Fibroblast of lung (primary cell): ENCODE data around the gene AKAP6. TPM values are rescaled to one million over a fixed set of nuclear protein-coding genes. Genes with fewer than 3 reads are reported as not detected.
A peak's percentile ranks its signal among the peaks of the same experiment; 100 is the strongest.

ENCODE experiments used
- DNase-seq, 2 donors: peaks; one replicate each; pipeline versions ENCODE4 v3.0.0 to v3.0.0-alpha.2; 2010; ENCODE audit warnings: low read depth in 2 of 2
- H2AFZ ChIP-seq: 2 replicates; pipeline ENCODE4 v1.5.1; 2012; ENCODE audit warnings: low read length, control low read depth, inconsistent platforms
- H3K27ac ChIP-seq: 2 replicates; pipeline ENCODE4 v1.5.1; 2011; ENCODE audit warnings: low read length, control low read depth; ENCODE audit not compliant: insufficient read depth
- H3K27me3 ChIP-seq: 2 replicates; pipeline ENCODE4 v1.5.1; 2011; ENCODE audit warnings: mild to moderate bottlenecking, low read length; ENCODE audit not compliant: control insufficient read depth, insufficient read depth
- H3K36me3 ChIP-seq: 2 replicates; pipeline ENCODE4 v1.5.1; 2011; ENCODE audit warnings: low read length; ENCODE audit not compliant: control insufficient read depth, insufficient read depth
- H3K4me1 ChIP-seq: 2 replicates; pipeline ENCODE4 v1.5.1; 2011; ENCODE audit warnings: low read length; ENCODE audit not compliant: control insufficient read depth, insufficient read depth; ENCODE audit errors: extremely low read depth
- H3K4me2 ChIP-seq: 2 replicates; pipeline ENCODE4 v1.5.1; 2011; ENCODE audit warnings: low read length, control low read depth; ENCODE audit not compliant: insufficient read depth; ENCODE audit errors: extremely low read depth
- H3K4me3 ChIP-seq, 4 experiments: fragments of 200-600 bp in 1 of 4; sonication (generic) in 1 of 4; replicated peaks in 1 of 4; 2 replicates each; pipeline ENCODE4 v1.5.1; 2011 to 2016; ENCODE audit warnings: low read length in 4 of 4, low read depth in 3 of 4, mild to moderate bottlenecking in 3 of 4, control low read depth in 2 of 4, inconsistent platforms in 1 of 4, mixed read lengths in 1 of 4; ENCODE audit not compliant: insufficient read depth in 1 of 4; ENCODE audit errors: control extremely low read depth in 1 of 4
- H3K79me2 ChIP-seq: 2 replicates; pipeline ENCODE4 v1.5.1; 2012; ENCODE audit warnings: mild to moderate bottlenecking, low read length, inconsistent platforms; ENCODE audit not compliant: control insufficient read depth, insufficient read depth
- H3K9ac ChIP-seq: 2 replicates; pipeline ENCODE4 v1.5.1; 2011; ENCODE audit warnings: mild to moderate bottlenecking, low read length, control low read depth; ENCODE audit not compliant: insufficient read depth
- H3K9me3 ChIP-seq: 2 replicates; pipeline ENCODE4 v1.5.1; 2012; ENCODE audit warnings: low read depth, low read length; ENCODE audit not compliant: control insufficient read depth, insufficient read depth
- H4K20me1 ChIP-seq: 2 replicates; pipeline ENCODE4 v1.5.1; 2011; ENCODE audit warnings: low read length; ENCODE audit not compliant: control insufficient read depth, insufficient read depth; ENCODE audit errors: extremely low read depth
- EZH2 ChIP-seq: IDR thresholded peaks from 2 replicates; pipeline ENCODE4 v1.5.1; 2012; ENCODE audit warnings: low read length, control low read depth, mild to moderate bottlenecking; ENCODE audit errors: missing control alignments
- polyA plus RNA-seq, 2 donors: library from polyadenylated mRNA; depleted of rRNA in 1 of 2; stranded (reverse) in 1 of 2; unstranded in 1 of 2; fragments of >200 nt; gene quantifications; 2 replicates each; pipeline ENCODE4 v1.2.1, GENCODE V29; 2011 to 2012; ENCODE audit warnings: missing spikeins in 1 of 2
- total RNA-seq: library from RNA; depleted of rRNA; stranded (reverse); fragments of >200 nt; gene quantifications from 2 replicates; pipeline ENCODE4 v1.2.1, GENCODE V29; 2014
- TF ChIP-seq, protein P1 (sequence below), 2 donors: IDR thresholded peaks in 1 of 2; conservative IDR thresholded peaks in 1 of 2; 1 replicate in 1 of 2; 2 replicates in 1 of 2; pipeline ENCODE4 v1.5.1; 2011 to 2012; ENCODE audit warnings: low read length in 2 of 2, control low read depth in 1 of 2, inconsistent platforms in 1 of 2, low read depth in 1 of 2, mild to moderate bottlenecking in 1 of 2

Gene AKAP6
- total and polyA plus RNA-seq, 2 donors (not counting 1 experiment from before 2014, with no cell fraction given) = 3.3 to 10.9 TPM

GRCh38 chr14:32471181-32471580, 142.1 kb downstream of the AKAP6 start:
- Histone ChIP-seq H2AFZ (no peak overlapping the region), H3K4me1 (peaks cover 8% of the 10 kb centered on the region)

GRCh38 chr14:32472076-32472475, 143.0 kb downstream of the AKAP6 start:
- Histone ChIP-seq H3K4me3 (no peak overlapping the region), H2AFZ (no peak overlapping the region)

More at GRCh38 chr14:32471181-32471580, 142.1 kb downstream of the AKAP6 start:
- H3K27me3 ChIP-seq = no peaks in the 10 kb centered on the region
- H3K4me2 ChIP-seq = no peak overlapping the region
- no peak overlapping the region for H3K4me3 ChIP-seq
- TF ChIP-seq, protein P1, sequence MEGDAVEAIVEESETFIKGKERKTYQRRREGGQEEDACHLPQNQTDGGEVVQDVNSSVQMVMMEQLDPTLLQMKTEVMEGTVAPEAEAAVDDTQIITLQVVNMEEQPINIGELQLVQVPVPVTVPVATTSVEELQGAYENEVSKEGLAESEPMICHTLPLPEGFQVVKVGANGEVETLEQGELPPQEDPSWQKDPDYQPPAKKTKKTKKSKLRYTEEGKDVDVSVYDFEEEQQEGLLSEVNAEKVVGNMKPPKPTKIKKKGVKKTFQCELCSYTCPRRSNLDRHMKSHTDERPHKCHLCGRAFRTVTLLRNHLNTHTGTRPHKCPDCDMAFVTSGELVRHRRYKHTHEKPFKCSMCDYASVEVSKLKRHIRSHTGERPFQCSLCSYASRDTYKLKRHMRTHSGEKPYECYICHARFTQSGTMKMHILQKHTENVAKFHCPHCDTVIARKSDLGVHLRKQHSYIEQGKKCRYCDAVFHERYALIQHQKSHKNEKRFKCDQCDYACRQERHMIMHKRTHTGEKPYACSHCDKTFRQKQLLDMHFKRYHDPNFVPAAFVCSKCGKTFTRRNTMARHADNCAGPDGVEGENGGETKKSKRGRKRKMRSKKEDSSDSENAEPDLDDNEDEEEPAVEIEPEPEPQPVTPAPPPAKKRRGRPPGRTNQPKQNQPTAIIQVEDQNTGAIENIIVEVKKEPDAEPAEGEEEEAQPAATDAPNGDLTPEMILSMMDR (conservative IDR thresholded peaks at IDR 0.05 in 1 of 2, IDR thresholded peaks at IDR 0.05 in 1 of 2; ENCODE audit: low read depth in 1 of 2, low read length in 2 of 2) = no peak
- no peak for TF ChIP-seq EZH2
- H3K9ac ChIP-seq = no peak overlapping the region
- no peaks in the 10 kb centered on the region for H4K20me1 ChIP-seq
- H3K27ac ChIP-seq = no peak overlapping the region
- H3K79me2 ChIP-seq = no peaks in the 10 kb centered on the region
- H3K9me3 ChIP-seq = no peaks in the 10 kb centered on the region
- H3K36me3 ChIP-seq = no peaks in the 10 kb centered on the region
- no peak for DNase-seq

DNA sequence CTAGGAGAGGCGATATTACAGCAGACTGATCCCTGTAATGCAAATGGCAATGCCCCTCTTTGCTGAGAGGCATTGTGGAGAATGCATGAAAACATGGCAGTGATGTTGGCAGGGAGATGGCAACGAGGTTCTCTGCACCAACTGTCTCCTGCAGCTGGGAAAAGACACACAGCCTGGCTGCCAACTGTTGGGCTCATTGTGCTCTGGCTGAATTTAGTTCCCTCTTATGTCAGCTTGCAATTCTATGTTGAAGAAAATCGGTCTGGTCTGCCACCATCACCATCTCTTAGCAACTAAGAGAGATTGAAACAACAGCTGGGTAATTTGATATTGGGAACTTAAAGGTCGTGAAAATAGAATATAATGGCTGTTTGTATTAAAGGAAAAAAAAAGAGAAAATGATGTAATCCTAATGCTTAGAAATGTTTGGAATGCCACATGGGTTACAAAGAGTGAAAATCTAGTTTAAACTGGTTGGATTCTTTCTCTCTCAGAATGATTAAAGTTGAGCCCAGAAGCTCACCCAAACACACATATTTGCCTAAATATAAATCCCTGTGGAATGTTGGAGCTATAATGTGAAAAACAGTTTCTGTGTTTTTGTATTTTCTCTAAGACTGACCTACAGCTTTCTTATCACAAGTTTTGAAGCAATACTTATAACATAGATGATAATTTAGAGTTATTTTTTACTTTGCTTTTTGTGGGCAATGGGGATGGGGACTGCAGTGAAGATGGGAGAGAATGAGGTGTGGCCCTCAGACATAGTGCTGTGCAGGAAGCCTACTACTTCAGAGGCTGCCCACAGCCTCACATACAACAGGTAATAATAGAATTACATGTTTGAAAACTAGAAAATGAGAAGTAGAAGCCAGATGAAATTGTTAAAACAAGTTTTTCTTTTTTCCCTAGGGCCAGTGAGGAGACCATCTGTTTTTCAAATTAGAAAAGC, 143.7 kb downstream of the AKAP6 start:
- Histone ChIP-seq H4K20me1 (no peaks in the 10 kb centered on the region), H3K27ac (peak overlapping the region; percentile 64), H2AFZ (no peak overlapping the region), H3K36me3 (no peaks in the 10 kb centered on the region), H3K4me1 (peaks cover 8% of the 10 kb centered on the region), H3K4me2 (peak overlapping the region; percentile 4), H3K4me3 (no peak overlapping the region), H3K9me3 (no peaks in the 10 kb centered on the region), H3K9ac (no peak overlapping the region), H3K79me2 (no peaks in the 10 kb centered on the region), H3K27me3 (no peaks in the 10 kb centered on the region)
- no peak for TF ChIP-seq EZH2
- TF ChIP-seq, protein P1 (conservative IDR thresholded peaks at IDR 0.05 in 1 of 2, IDR thresholded peaks at IDR 0.05 in 1 of 2; ENCODE audit: low read depth in 1 of 2, low read length in 2 of 2) = no peak
- DNase-seq = peak; percentile 77 to 78

More at GRCh38 chr14:32472076-32472475, 143.0 kb downstream of the AKAP6 start:
- Histone ChIP-seq H3K79me2 (no peaks in the 10 kb centered on the region), H3K27me3 (no peaks in the 10 kb centered on the region), H3K4me2 (no peak overlapping the region), H4K20me1 (no peaks in the 10 kb centered on the region), H3K9me3 (no peaks in the 10 kb centered on the region), H3K27ac (no peak overlapping the region), H3K9ac (no peak overlapping the region), H3K36me3 (no peaks in the 10 kb centered on the region), H3K4me1 (peaks cover 8% of the 10 kb centered on the region)
- TF ChIP-seq, protein P1 (conservative IDR thresholded peaks at IDR 0.05 in 1 of 2, IDR thresholded peaks at IDR 0.05 in 1 of 2; ENCODE audit: low read depth in 1 of 2, low read length in 2 of 2) = no peak
- no peak for TF ChIP-seq EZH2
- DNase-seq = no peak
